Vagina (tissue), 2 donors: Measurements from ENCODE around the gene HEMK1. TPM values are rescaled to one million over a fixed set of nuclear protein-coding genes. Genes with fewer than 3 reads are reported as not detected.

Experiments used
- DNase-seq, 2 donors: peaks; one replicate each; pipeline ENCODE4 v3.0.0-alpha.2; 2017; ENCODE audit errors: extremely low spot score in 2 of 2
- H3K27ac ChIP-seq: fragments of 200-600 bp; sonication (generic); one replicate; pipeline ENCODE4 v1.5.1; 2019
- H3K27me3 ChIP-seq: fragments of 200-600 bp; sonication (generic); one replicate; pipeline ENCODE4 v1.5.1; 2019
- H3K36me3 ChIP-seq, 2 donors: fragments of 200-600 bp; sonication (generic); one replicate each; pipeline ENCODE4 v1.5.1; 2017 to 2019
- H3K4me1 ChIP-seq: fragments of 200-600 bp; sonication (generic); one replicate; pipeline ENCODE4 v1.5.1; 2019
- H3K4me3 ChIP-seq, 2 donors: fragments of 200-600 bp; sonication (generic); 1 replicate in 1 of 2; 2 replicates in 1 of 2; pipeline ENCODE4 v1.5.1; 2016 to 2019
- H3K9me3 ChIP-seq: fragments of 200-600 bp; sonication (generic); one replicate; pipeline ENCODE4 v1.5.1; 2019
- CTCF ChIP-seq, 3 experiments: fragments of 450-650 bp in 2 of 3; fragments of 200-600 bp in 1 of 3; sonication (generic) in 1 of 3; IDR thresholded peaks; one replicate each; pipeline ENCODE4 v1.5.1; 2017 to 2019; ENCODE audit warnings: antibody characterized with exemption in 3 of 3, mild to moderate bottlenecking in 2 of 3, moderate library complexity in 2 of 3
- POLR2A ChIP-seq, 2 donors: fragments of 450-650 bp; IDR thresholded peaks; one replicate each; pipeline ENCODE4 v1.6.1; 2017; ENCODE audit warnings: antibody characterized with exemption in 2 of 2, mild to moderate bottlenecking in 2 of 2, moderate library complexity in 2 of 2
- POLR2AphosphoS5 ChIP-seq, 2 donors: sonication (generic); formaldehyde crosslinking; IDR thresholded peaks; one replicate each; pipeline ENCODE4 v1.9.0; 2017; ENCODE audit warnings: antibody characterized with exemption in 2 of 2, mild to moderate bottlenecking in 2 of 2, low read depth in 1 of 2; ENCODE audit not compliant: insufficient read depth in 1 of 2
- intact Hi-C: fragments of 100-400 bp; cut with DNase I; formaldehyde crosslinking; loops from one replicate; pipeline ENCODE4 v1.15.1; 2023
- total RNA-seq: library from RNA; depleted of rRNA; stranded (reverse); fragments of >200 nt; gene quantifications from one replicate; pipeline ENCODE4 v1.2.3, GENCODE V29; 2016

The HEMK1 gene
- total RNA-seq, 1 donor from 2014 or later, result 3.4 TPM

DNA sequence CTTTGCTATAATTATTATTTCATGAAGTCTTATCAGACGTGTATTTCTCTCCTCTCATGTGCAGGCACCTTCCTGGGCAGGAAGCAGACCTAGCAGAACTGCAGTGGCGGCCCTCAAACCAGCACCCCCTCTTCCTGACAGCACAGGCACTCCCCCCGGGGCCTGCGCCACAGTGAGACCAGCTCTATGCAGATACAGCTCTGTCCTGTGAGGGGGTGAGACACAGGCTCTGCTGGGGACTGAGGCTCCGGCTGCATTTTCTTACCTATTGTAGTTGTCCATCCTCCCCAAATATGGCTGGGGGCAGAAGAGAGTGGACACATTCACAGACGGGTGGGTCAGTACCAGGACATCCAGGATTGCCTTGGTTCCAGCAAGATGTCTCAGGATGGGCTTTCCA, 37.3 kb downstream of the HEMK1 start:
- TF ChIP-seq POLR2A (IDR thresholded peaks at IDR 0.05), result no peak
- TF ChIP-seq POLR2AphosphoS5 (IDR thresholded peaks at IDR 0.05; ENCODE audit: insufficient read depth in 1 of 2, low read depth in 1 of 2), result no peak
- no peak for TF ChIP-seq CTCF (IDR thresholded peaks at IDR 0.05)
- DNase-seq, result no peak
- H3K27me3 ChIP-seq, result no peaks in the 10 kb centered on the region
- peak overlapping the region; percentile 98 for H3K27ac ChIP-seq
- no peaks in the 10 kb centered on the region for H3K9me3 ChIP-seq
- H3K4me3 ChIP-seq, result no peak overlapping the region
- intact Hi-C loops, result no loop called here
- peaks cover 99% of the 10 kb centered on the region for H3K4me1 ChIP-seq
- peaks cover 0 to 10% of the 10 kb centered on the region in 2 donors for H3K36me3 ChIP-seq

DNA sequence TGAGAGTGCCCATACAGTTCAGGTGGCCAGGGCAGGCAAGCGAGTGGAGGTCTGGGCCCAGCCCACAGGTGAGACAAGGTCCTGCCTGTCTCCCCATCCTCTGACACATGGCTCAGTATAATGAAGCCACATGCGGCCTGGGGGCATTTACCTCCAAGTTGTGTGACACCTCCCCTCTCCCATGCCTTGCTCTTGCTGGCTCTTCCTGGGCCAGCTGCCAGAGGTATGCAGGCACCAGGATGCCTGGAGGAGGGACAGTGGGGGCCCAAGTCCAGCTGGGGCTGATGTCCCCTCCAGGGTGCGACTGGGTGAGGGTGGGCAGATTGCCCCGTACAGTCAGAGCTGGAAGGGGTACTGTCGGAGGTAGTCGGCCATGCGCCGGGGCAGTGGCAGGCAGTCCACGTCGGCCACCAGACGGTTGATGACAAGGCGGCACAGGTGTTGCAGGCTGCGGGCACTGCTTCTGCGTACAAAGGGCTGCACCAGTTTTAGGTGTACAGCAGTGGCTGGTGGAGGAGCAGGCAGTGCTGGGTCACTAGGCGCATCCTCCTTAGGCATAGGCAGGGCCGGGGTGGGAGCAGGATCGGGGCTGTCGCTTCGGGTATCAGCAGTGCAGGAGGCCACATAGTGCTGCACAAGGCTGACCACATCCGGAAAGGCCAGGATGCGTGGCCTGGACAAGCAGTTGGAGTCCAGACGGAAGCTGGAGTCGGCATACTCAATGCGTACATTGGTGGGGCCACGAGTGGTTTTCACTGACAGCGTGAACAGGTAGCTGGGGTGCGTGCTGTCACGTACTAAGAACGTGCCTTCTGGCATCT, 38.2 kb downstream of the HEMK1 start:
- Histone ChIP-seq H3K27ac (peak overlapping the region; percentile 98), H3K4me1 (peaks cover 94% of the 10 kb centered on the region)
- intact Hi-C loops, result no loop called here

DNA sequence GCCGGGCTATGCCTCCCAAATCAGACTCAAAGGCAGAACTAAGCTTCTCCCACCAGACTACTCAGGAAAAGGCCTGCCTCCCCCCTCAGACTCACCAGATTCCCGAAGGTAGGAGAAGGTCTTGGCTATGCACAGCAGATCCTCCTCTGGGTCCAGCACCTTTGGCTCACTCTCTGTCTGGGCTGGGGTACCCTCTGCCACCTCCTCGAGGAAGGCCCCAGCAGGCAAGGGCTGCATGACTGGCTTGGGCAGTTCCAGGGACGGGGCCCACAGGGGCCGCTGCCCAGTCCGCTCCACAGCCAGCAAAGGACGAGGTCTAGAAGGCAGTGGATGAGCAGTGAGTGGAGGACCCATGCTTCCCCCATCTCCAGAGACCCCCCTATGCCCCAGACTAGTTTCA, 39.0 kb downstream of the HEMK1 start:
- Histone ChIP-seq H3K4me3 (no peak overlapping the region), H3K27me3 (no peaks in the 10 kb centered on the region), H3K9me3 (no peaks in the 10 kb centered on the region), H3K4me1 (peaks cover 92% of the 10 kb centered on the region), H3K36me3 (peaks cover 0 to 10% of the 10 kb centered on the region in 2 donors), H3K27ac (peak overlapping the region; percentile 48)
- no peak for DNase-seq
- no peak for TF ChIP-seq POLR2AphosphoS5 (IDR thresholded peaks at IDR 0.05; ENCODE audit: insufficient read depth in 1 of 2, low read depth in 1 of 2)
- no peak for TF ChIP-seq POLR2A (IDR thresholded peaks at IDR 0.05)
- no peak for TF ChIP-seq CTCF (IDR thresholded peaks at IDR 0.05)
- intact Hi-C loops, result no loop called here

More for the DNA sequence above, 38.2 kb downstream of the HEMK1 start:
- Histone ChIP-seq H3K9me3 (no peaks in the 10 kb centered on the region), H3K27me3 (no peaks in the 10 kb centered on the region), H3K4me3 (no peak overlapping the region), H3K36me3 (peaks cover 0 to 10% of the 10 kb centered on the region in 2 donors)
- no peak for DNase-seq
- no peak for TF ChIP-seq POLR2AphosphoS5 (IDR thresholded peaks at IDR 0.05; ENCODE audit: insufficient read depth in 1 of 2, low read depth in 1 of 2)
- TF ChIP-seq CTCF (IDR thresholded peaks at IDR 0.05), result no peak
- no peak for TF ChIP-seq POLR2A (IDR thresholded peaks at IDR 0.05)

- peak overlapping the region; percentile 79 to 89 for H3K4me3 ChIP-seq
- intact Hi-C loops, result no loop called here
- no peak for TF ChIP-seq POLR2A (IDR thresholded peaks at IDR 0.05)
- no peak for TF ChIP-seq CTCF (IDR thresholded peaks at IDR 0.05)
- no peak for TF ChIP-seq POLR2AphosphoS5 (IDR thresholded peaks at IDR 0.05; ENCODE audit: insufficient read depth in 1 of 2, low read depth in 1 of 2)
- H3K36me3 ChIP-seq, result peaks cover 0 to 10% of the 10 kb centered on the region in 2 donors
- H3K9me3 ChIP-seq, result no peaks in the 10 kb centered on the region
- H3K27ac ChIP-seq, result peak overlapping the region; percentile 91
- no peak for DNase-seq
- H3K27me3 ChIP-seq, result no peaks in the 10 kb centered on the region
- H3K4me1 ChIP-seq, result peaks cover 82% of the 10 kb centered on the region
Observed at GRCh38 chr3:50609071-50609762, 39.9 kb downstream of the HEMK1 start.

DNA sequence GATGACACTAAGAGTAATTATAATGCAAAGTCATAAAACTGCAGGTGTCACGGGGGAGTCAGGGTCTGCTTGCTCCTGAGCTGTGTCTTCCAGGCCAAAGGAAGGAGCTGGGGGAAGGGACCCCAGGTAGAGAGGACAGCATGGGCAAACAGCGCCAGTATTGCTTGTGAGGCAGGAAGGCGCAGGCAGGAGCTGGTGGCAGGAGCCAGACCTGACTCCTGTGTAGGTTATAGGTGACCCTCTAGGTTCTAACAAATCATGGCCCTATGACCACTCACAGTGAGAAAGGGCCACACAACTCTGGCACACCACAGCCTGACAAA, 40.4 kb downstream of the HEMK1 start:
- Histone ChIP-seq H3K4me3 (peak overlapping the region; percentile 79 to 89), H3K27me3 (no peaks in the 10 kb centered on the region), H3K4me1 (peaks cover 77% of the 10 kb centered on the region), H3K9me3 (no peaks in the 10 kb centered on the region), H3K36me3 (peaks cover 0 to 10% of the 10 kb centered on the region in 2 donors), H3K27ac (peak overlapping the region; percentile 91)
- intact Hi-C loops, result no loop called here
- TF ChIP-seq POLR2A (IDR thresholded peaks at IDR 0.05) (no peak), CTCF (IDR thresholded peaks at IDR 0.05) (no peak), POLR2AphosphoS5 (IDR thresholded peaks at IDR 0.05; ENCODE audit: insufficient read depth in 1 of 2, low read depth in 1 of 2) (no peak)
- DNase-seq, result no peak
